HepG2 (cell line): ENCODE data around the gene PRSS36. TPM values are rescaled to one million over a fixed set of nuclear protein-coding genes. Genes with fewer than 3 reads are reported as not detected.
A peak's percentile ranks its signal among the peaks of the same experiment; 100 is the strongest.

ENCODE experiments used
- AGO2 ChIP-seq: fragments of 200-400 bp; formaldehyde crosslinking; optimal IDR thresholded peaks from 2 replicates; pipeline ENCODE3; 2017; ENCODE audit warnings: mild to moderate bottlenecking, low read depth, low read length, moderate library complexity
- EHMT2 ChIP-seq: fragments of 200-600 bp; sonication (generic); IDR thresholded peaks from 2 replicates; pipeline ENCODE4 v1.7.0; 2017; ENCODE audit warnings: antibody characterized with exemption, low read depth, low read length, borderline replicate concordance
- GABPA ChIP-seq, 2 experiments: IDR thresholded peaks; 2 replicates each; pipeline ENCODE4 v1.6.1; 2011 to 2016; ENCODE audit warnings: low read depth in 2 of 2, low read length in 1 of 2, missing biosample characterization in 1 of 2, missing genetic modification characterization in 1 of 2
- HNF4A ChIP-seq: sonication (generic); formaldehyde crosslinking; IDR thresholded peaks from 2 replicates; pipeline ENCODE4 v1.4.0; 2020; ENCODE audit warnings: missing genetic modification reagents
- HNRNPUL1 ChIP-seq: fragments of 200-400 bp; formaldehyde crosslinking; IDR thresholded peaks from 2 replicates; pipeline ENCODE4 v1.6.1; 2017; ENCODE audit warnings: low read depth, mild to moderate bottlenecking, low read length, moderate library complexity
- NFRKB ChIP-seq: fragments of 450-650 bp; IDR thresholded peaks from 2 replicates; pipeline ENCODE4 v1.6.1; 2017
- PPARG ChIP-seq: conservative IDR thresholded peaks from 2 replicates; pipeline ENCODE4 v1.6.1; 2016; ENCODE audit warnings: missing biosample characterization, missing genetic modification reagents
- SALL1 ChIP-seq: sonication (generic); formaldehyde crosslinking; IDR thresholded peaks from 2 replicates; pipeline ENCODE4 v1.8.0; 2022; ENCODE audit warnings: mild to moderate bottlenecking, missing genetic modification reagents
- STAT5B ChIP-seq: sonication (generic); formaldehyde crosslinking; IDR thresholded peaks from 2 replicates; pipeline ENCODE4 v1.4.0; 2020; ENCODE audit warnings: missing genetic modification reagents
- SUZ12 ChIP-seq: fragments of 150-350 bp; IDR thresholded peaks from 2 replicates; pipeline ENCODE4 v1.6.1; 2014; ENCODE audit warnings: low read depth, low read length
- TARDBP ChIP-seq: sonication (generic); formaldehyde crosslinking; IDR thresholded peaks from 2 replicates; pipeline ENCODE4 v1.8.0; 2022; ENCODE audit warnings: mild to moderate bottlenecking, missing genetic modification reagents
- ZBTB26 ChIP-seq: IDR thresholded peaks from 2 replicates; pipeline ENCODE4 v1.6.1; 2016; ENCODE audit warnings: missing compliant biosample characterization, missing genetic modification reagents, borderline replicate concordance
- ZC3H4 ChIP-seq: sonication (generic); formaldehyde crosslinking; IDR thresholded peaks from 2 replicates; pipeline ENCODE4 v1.4.0; 2020; ENCODE audit warnings: missing genetic modification reagents, borderline replicate concordance
- ZNF20 ChIP-seq: sonication (generic); formaldehyde crosslinking; IDR thresholded peaks from 2 replicates; pipeline ENCODE4 v1.4.0; 2020; ENCODE audit warnings: mild to moderate bottlenecking, moderate library complexity, missing genetic modification reagents
- ZNF260 ChIP-seq: sonication (generic); formaldehyde crosslinking; IDR thresholded peaks from 2 replicates; pipeline ENCODE4 v1.4.0; 2020; ENCODE audit warnings: missing genetic modification reagents, low read depth, mild to moderate bottlenecking, borderline replicate concordance
- ZNF383 ChIP-seq: sonication (generic); formaldehyde crosslinking; IDR thresholded peaks from 2 replicates; pipeline ENCODE4 v1.4.0; 2020; ENCODE audit warnings: missing genetic modification reagents, mild to moderate bottlenecking, borderline replicate concordance
- ZNF557 ChIP-seq: sonication (generic); formaldehyde crosslinking; IDR thresholded peaks from 2 replicates; pipeline ENCODE4 v1.4.0; 2020; ENCODE audit warnings: missing genetic modification reagents
- ZNF709 ChIP-seq: sonication (generic); formaldehyde crosslinking; IDR thresholded peaks from 2 replicates; pipeline ENCODE4 v1.5.0; 2020; ENCODE audit warnings: mild to moderate bottlenecking, missing genetic modification reagents
- ZNF710 ChIP-seq: sonication (generic); formaldehyde crosslinking; IDR thresholded peaks from 2 replicates; pipeline ENCODE4 v1.5.0; 2020; ENCODE audit warnings: mild to moderate bottlenecking, missing genetic modification reagents, borderline replicate concordance
- polyA plus RNA-seq, 8 experiments: library from polyadenylated mRNA; depleted of rRNA in 3 of 8; stranded (reverse) in 7 of 8; unstranded in 1 of 8; fragments of >200 nt; fragmentation: Illumina TruSeq in 4 of 8; extraction: Trizol in 4 of 8; gene quantifications; 2 replicates each; pipeline versions ENCODE4 v1.2.1 to v1.2.3, GENCODE V29; 2011 to 2016; ENCODE audit warnings: low read depth in 4 of 8, missing spikeins in 1 of 8, mixed read lengths in 1 of 8; ENCODE audit not compliant: insufficient read depth in 1 of 8
- total RNA-seq, 5 experiments: library from RNA; depleted of rRNA; stranded (reverse); fragments of >200 nt; fragmentation: Illumina TruSeq; extraction: Trizol; gene quantifications; 2 replicates each; pipeline ENCODE4 v1.2.3, GENCODE V29; 2016; ENCODE audit warnings: low read depth in 1 of 5
- TF ChIP-seq, protein P1 (sequence below): sonication (generic); formaldehyde crosslinking; IDR thresholded peaks from 2 replicates; pipeline ENCODE4 v1.4.0; 2020; ENCODE audit warnings: missing genetic modification reagents

The PRSS36 gene
- total and polyA plus RNA-seq, 2 of the 13 experiments (the other 11 are each of a cell fraction or from before 2014, with no cell fraction given), result 1.5 to 2.1 TPM

- TF ChIP-seq HNRNPUL1 (no peak), HNF4A (CRISPR knock-in tag) (peak; percentile 75), PPARG (peak; percentile 81), ZNF383 (0 out of 2 replicates have a peak, but pooled peaks have one; percentile 71), NFRKB (no peak), ZNF709 (CRISPR knock-in tag) (peak; percentile 93), GABPA (IDR thresholded peaks at IDR 0.05; ENCODE audit: low read depth, low read length) (no peak), GABPA (CRISPR knock-in tag; IDR thresholded peaks at IDR 0.05; ENCODE audit: low read depth) (peak; percentile 63), SALL1 (CRISPR knock-in tag) (peak; percentile 99), ZC3H4 (CRISPR knock-in tag) (peak; percentile 45; the same call in 1 of the 2 replicates), ZNF20 (CRISPR knock-in tag) (no peak), AGO2 (no peak), ZBTB26 (peak; percentile 93), ZNF557 (CRISPR knock-in tag) (peak; percentile 93; the same call in 1 of the 2 replicates), TARDBP (peak; percentile 98), STAT5B (CRISPR knock-in tag) (no peak; the same call in 1 of the 2 replicates), SUZ12 (no peak), ZNF710 (CRISPR knock-in tag) (peak; percentile 92; the same call in 1 of the 2 replicates), ZNF260 (CRISPR knock-in tag) (no peak), EHMT2 (no peak)
- TF ChIP-seq, protein P1, sequence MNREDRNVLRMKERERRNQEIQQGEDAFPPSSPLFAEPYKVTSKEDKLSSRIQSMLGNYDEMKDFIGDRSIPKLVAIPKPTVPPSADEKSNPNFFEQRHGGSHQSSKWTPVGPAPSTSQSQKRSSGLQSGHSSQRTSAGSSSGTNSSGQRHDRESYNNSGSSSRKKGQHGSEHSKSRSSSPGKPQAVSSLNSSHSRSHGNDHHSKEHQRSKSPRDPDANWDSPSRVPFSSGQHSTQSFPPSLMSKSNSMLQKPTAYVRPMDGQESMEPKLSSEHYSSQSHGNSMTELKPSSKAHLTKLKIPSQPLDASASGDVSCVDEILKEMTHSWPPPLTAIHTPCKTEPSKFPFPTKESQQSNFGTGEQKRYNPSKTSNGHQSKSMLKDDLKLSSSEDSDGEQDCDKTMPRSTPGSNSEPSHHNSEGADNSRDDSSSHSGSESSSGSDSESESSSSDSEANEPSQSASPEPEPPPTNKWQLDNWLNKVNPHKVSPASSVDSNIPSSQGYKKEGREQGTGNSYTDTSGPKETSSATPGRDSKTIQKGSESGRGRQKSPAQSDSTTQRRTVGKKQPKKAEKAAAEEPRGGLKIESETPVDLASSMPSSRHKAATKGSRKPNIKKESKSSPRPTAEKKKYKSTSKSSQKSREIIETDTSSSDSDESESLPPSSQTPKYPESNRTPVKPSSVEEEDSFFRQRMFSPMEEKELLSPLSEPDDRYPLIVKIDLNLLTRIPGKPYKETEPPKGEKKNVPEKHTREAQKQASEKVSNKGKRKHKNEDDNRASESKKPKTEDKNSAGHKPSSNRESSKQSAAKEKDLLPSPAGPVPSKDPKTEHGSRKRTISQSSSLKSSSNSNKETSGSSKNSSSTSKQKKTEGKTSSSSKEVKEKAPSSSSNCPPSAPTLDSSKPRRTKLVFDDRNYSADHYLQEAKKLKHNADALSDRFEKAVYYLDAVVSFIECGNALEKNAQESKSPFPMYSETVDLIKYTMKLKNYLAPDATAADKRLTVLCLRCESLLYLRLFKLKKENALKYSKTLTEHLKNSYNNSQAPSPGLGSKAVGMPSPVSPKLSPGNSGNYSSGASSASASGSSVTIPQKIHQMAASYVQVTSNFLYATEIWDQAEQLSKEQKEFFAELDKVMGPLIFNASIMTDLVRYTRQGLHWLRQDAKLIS (CRISPR knock-in tag), result no peak
Observed at GRCh38 chr16:31105677-31106213, 44.1 kb downstream of the PRSS36 start (continued).
